ENCODE measurements around the gene ARID5A. TPM values are rescaled to one million over a fixed set of nuclear protein-coding genes. Genes with fewer than 3 reads are reported as not detected.

Gene ARID5A
- total and polyA plus RNA-seq, 2 donors: 10.7 to 50.8 TPM

- DNase-seq (ENCODE audit: extremely low spot score): no peak
- H3K36me3 ChIP-seq (ENCODE audit: insufficient read depth): no peaks in the 10 kb centered on the region
- no peaks in the 10 kb centered on the region for H3K4me1 ChIP-seq (ENCODE audit: insufficient read depth)
- WGBS: 2% methylated on average over 51 of the region's 51 CpGs
- peak overlapping the region; percentile 55 for H3K27ac ChIP-seq (ENCODE audit: low read depth)
- H3K4me3 ChIP-seq (ENCODE audit: low read depth, low read length): peak overlapping the region; percentile 41
Observed at GRCh38 chr2:96527286-96528005, 9.1 kb upstream of the ARID5A start.

- Histone ChIP-seq H3K27ac (ENCODE audit: low read depth) (peak overlapping the region; percentile 33), H3K4me3 (ENCODE audit: low read depth, low read length) (peak overlapping the region; percentile 41), H3K4me1 (ENCODE audit: insufficient read depth) (peaks cover 4% of the 10 kb centered on the region), H3K36me3 (ENCODE audit: insufficient read depth) (no peaks in the 10 kb centered on the region)
- 24% methylated on average over 14 of the region's 14 CpGs for WGBS
- no peak for DNase-seq (ENCODE audit: extremely low spot score)
Observed at GRCh38 chr2:96528006-96528699, 8.4 kb upstream of the ARID5A start.

- 82% methylated on average over 8 of the region's 8 CpGs for WGBS
- DNase-seq (ENCODE audit: extremely low spot score): no peak
- Histone ChIP-seq H3K4me1 (ENCODE audit: insufficient read depth) (peaks cover 4% of the 10 kb centered on the region), H3K36me3 (ENCODE audit: insufficient read depth) (no peaks in the 10 kb centered on the region), H3K4me3 (ENCODE audit: low read depth, low read length) (no peak overlapping the region), H3K27ac (ENCODE audit: low read depth) (no peak overlapping the region)
Observed at GRCh38 chr2:96528700-96529375, 7.7 kb upstream of the ARID5A start.

- H3K4me3 ChIP-seq (ENCODE audit: low read depth, low read length): no peak overlapping the region
- no peak for DNase-seq (ENCODE audit: extremely low spot score)
- no peak overlapping the region for H3K27ac ChIP-seq (ENCODE audit: low read depth)
- no peaks in the 10 kb centered on the region for H3K36me3 ChIP-seq (ENCODE audit: insufficient read depth)
- peaks cover 4% of the 10 kb centered on the region for H3K4me1 ChIP-seq (ENCODE audit: insufficient read depth)
- 93% methylated on average over 9 of the region's 9 CpGs for WGBS
Observed at GRCh38 chr2:96529376-96530143, 7.0 kb upstream of the ARID5A start.

- Histone ChIP-seq H3K27ac (ENCODE audit: low read depth) (no peak overlapping the region), H3K36me3 (ENCODE audit: insufficient read depth) (no peaks in the 10 kb centered on the region), H3K4me1 (ENCODE audit: insufficient read depth) (peaks cover 4% of the 10 kb centered on the region), H3K4me3 (ENCODE audit: low read depth, low read length) (no peak overlapping the region)
- WGBS: 85% methylated on average over 6 of the region's 6 CpGs
- DNase-seq (ENCODE audit: extremely low spot score): no peak
Observed at GRCh38 chr2:96530144-96530430, 6.5 kb upstream of the ARID5A start.

GRCh38 chr2:96530474-96531357 lies 5.8 kb upstream of the ARID5A start:
- Histone ChIP-seq H3K27ac (ENCODE audit: low read depth) (peak overlapping the region; percentile 24), H3K4me3 (ENCODE audit: low read depth, low read length) (no peak overlapping the region), H3K4me1 (ENCODE audit: insufficient read depth) (peaks cover 4% of the 10 kb centered on the region), H3K36me3 (ENCODE audit: insufficient read depth) (no peaks in the 10 kb centered on the region)
- WGBS: 74% methylated on average over 16 of the region's 16 CpGs
- no peak for DNase-seq (ENCODE audit: extremely low spot score)

- 76% methylated on average over 9 of the region's 9 CpGs for WGBS
- Histone ChIP-seq H3K27ac (ENCODE audit: low read depth) (peak overlapping the region; percentile 83), H3K36me3 (ENCODE audit: insufficient read depth) (no peaks in the 10 kb centered on the region), H3K4me3 (ENCODE audit: low read depth, low read length) (no peak overlapping the region), H3K4me1 (ENCODE audit: insufficient read depth) (peaks cover 4% of the 10 kb centered on the region)
- no peak for DNase-seq (ENCODE audit: extremely low spot score)
Observed at GRCh38 chr2:96531366-96531765, 5.2 kb upstream of the ARID5A start.

GRCh38 chr2:96531872-96532505 lies 4.6 kb upstream of the ARID5A start:
- H3K4me1 ChIP-seq (ENCODE audit: insufficient read depth): peaks cover 4% of the 10 kb centered on the region
- peak overlapping the region; percentile 3 for H3K4me3 ChIP-seq (ENCODE audit: low read depth, low read length)
- WGBS: 5% methylated on average over 23 of the region's 23 CpGs
- H3K36me3 ChIP-seq (ENCODE audit: insufficient read depth): no peaks in the 10 kb centered on the region
- peak; percentile 99 for DNase-seq (ENCODE audit: extremely low spot score)
- H3K27ac ChIP-seq (ENCODE audit: low read depth): peak overlapping the region; percentile 85

GRCh38 chr2:96532641-96533291 lies 3.8 kb upstream of the ARID5A start:
- 75% methylated on average over 7 of the region's 7 CpGs for WGBS
- Histone ChIP-seq H3K36me3 (ENCODE audit: insufficient read depth) (no peaks in the 10 kb centered on the region), H3K4me3 (ENCODE audit: low read depth, low read length) (no peak overlapping the region), H3K4me1 (ENCODE audit: insufficient read depth) (peaks cover 4% of the 10 kb centered on the region), H3K27ac (ENCODE audit: low read depth) (peak overlapping the region; percentile 85)
- DNase-seq (ENCODE audit: extremely low spot score): no peak

- 13% methylated on average over 8 of the region's 8 CpGs for WGBS
- Histone ChIP-seq H3K36me3 (ENCODE audit: insufficient read depth) (no peaks in the 10 kb centered on the region), H3K27ac (ENCODE audit: low read depth) (peak overlapping the region; percentile 85), H3K4me3 (ENCODE audit: low read depth, low read length) (no peak overlapping the region), H3K4me1 (ENCODE audit: insufficient read depth) (peaks cover 4% of the 10 kb centered on the region)
- DNase-seq (ENCODE audit: extremely low spot score): no peak
Observed at GRCh38 chr2:96533292-96534073, 3.1 kb upstream of the ARID5A start.

GRCh38 chr2:96534141-96534540 lies 2.4 kb upstream of the ARID5A start:
- 15% methylated on average over 4 of the region's 4 CpGs for WGBS

More at GRCh38 chr2:96534141-96534540, 2.4 kb upstream of the ARID5A start:
- Histone ChIP-seq H3K36me3 (ENCODE audit: insufficient read depth) (no peaks in the 10 kb centered on the region), H3K4me1 (ENCODE audit: insufficient read depth) (peaks cover 4% of the 10 kb centered on the region), H3K27ac (ENCODE audit: low read depth) (peak overlapping the region; percentile 74), H3K4me3 (ENCODE audit: low read depth, low read length) (no peak overlapping the region)
- DNase-seq (ENCODE audit: extremely low spot score): no peak

Data from urinary bladder (tissue), 4 donors.